ENCODE measurements around the gene RRAS2. TPM values are rescaled to one million over a fixed set of nuclear protein-coding genes. Genes with fewer than 3 reads are reported as not detected.

RRAS2 gene
- total RNA-seq, 2 experiments from 2014 or later: 97.3 to 98.1 TPM

- ChIA-PET CTCF (interaction anchor here (0.8 to 4.7 kb wide), 6 partner anchors 9 to 136 kb away, joined by 3 to 40 read pairs (median 4); no protein-coding TSS in a partner anchor), POLR2A (no interaction called here)
- ATAC-seq (no peak), DNase-seq (no peak)
- peaks cover 75% of the 10 kb centered on the region for H3K4me1 Mint-ChIP-seq (ENCODE audit: low read depth)
- peak overlapping the region; percentile 5 for H3K4me3 Mint-ChIP-seq
- peaks cover 6% of the 10 kb centered on the region for H3K9me3 Mint-ChIP-seq (ENCODE audit: insufficient read depth)
- H3K27ac Mint-ChIP-seq: no peak overlapping the region
- H3K36me3 Mint-ChIP-seq (ENCODE audit: low read depth): peaks cover 48% of the 10 kb centered on the region
- H3K27me3 Mint-ChIP-seq (ENCODE audit: low read depth): no peaks in the 10 kb centered on the region
These were observed 40.4 kb downstream of the RRAS2 start for GRCh38 chr11:14318581-14318981.

- Mint-ChIP-seq H3K4me1 (ENCODE audit: low read depth) (peaks cover 75% of the 10 kb centered on the region), H3K9me3 (ENCODE audit: insufficient read depth) (peaks cover 6% of the 10 kb centered on the region), H3K27ac (no peak overlapping the region), H3K27me3 (ENCODE audit: low read depth) (no peaks in the 10 kb centered on the region), H3K36me3 (ENCODE audit: low read depth) (peaks cover 43% of the 10 kb centered on the region), H3K4me3 (no peak overlapping the region)
- no peak for ATAC-seq
- CTCF ChIA-PET: interaction anchor here (0.7 to 4.7 kb wide), 4 partner anchors 8 to 137 kb away, joined by 3 to 40 read pairs (median 4); no protein-coding TSS in a partner anchor
- no peak for DNase-seq
- POLR2A ChIA-PET: no interaction called here
These were observed 41.2 kb downstream of the RRAS2 start for GRCh38 chr11:14317659-14318325.

GRCh38 chr11:14315130-14315529 is 43.9 kb downstream of the RRAS2 start:
- no peak for DNase-seq

GRCh38 chr11:14314127-14314526 is 44.9 kb downstream of the RRAS2 start:
- Mint-ChIP-seq H3K9me3 (ENCODE audit: insufficient read depth) (peaks cover 6% of the 10 kb centered on the region), H3K4me1 (ENCODE audit: low read depth) (peaks cover 56% of the 10 kb centered on the region), H3K36me3 (ENCODE audit: low read depth) (peaks cover 23% of the 10 kb centered on the region), H3K4me3 (no peak overlapping the region), H3K27ac (no peak overlapping the region), H3K27me3 (ENCODE audit: low read depth) (no peaks in the 10 kb centered on the region)
- ATAC-seq (no peak), DNase-seq (no peak)
- ChIA-PET POLR2A (no interaction called here), CTCF (interaction anchor here (0.9 to 1.7 kb wide), 3 partner anchors 9 to 105 kb away, joined by 3 to 5 read pairs (median 3); no protein-coding TSS in a partner anchor)

More at GRCh38 chr11:14315130-14315529, 43.9 kb downstream of the RRAS2 start:
- peaks cover 26% of the 10 kb centered on the region for H3K36me3 Mint-ChIP-seq (ENCODE audit: low read depth)
- peaks cover 6% of the 10 kb centered on the region for H3K9me3 Mint-ChIP-seq (ENCODE audit: insufficient read depth)
- ChIA-PET POLR2A (no interaction called here), CTCF (interaction anchor here (0.5 to 1.7 kb wide), 2 partner anchors 104 to 189 kb away, joined by 3 read pairs; no protein-coding TSS in a partner anchor)
- no peak for ATAC-seq
- H3K27ac Mint-ChIP-seq: no peak overlapping the region
- H3K4me1 Mint-ChIP-seq (ENCODE audit: low read depth): peaks cover 64% of the 10 kb centered on the region
- H3K27me3 Mint-ChIP-seq (ENCODE audit: low read depth): no peaks in the 10 kb centered on the region
- no peak overlapping the region for H3K4me3 Mint-ChIP-seq

- H3K4me3 Mint-ChIP-seq: no peak overlapping the region
- no peaks in the 10 kb centered on the region for H3K27me3 Mint-ChIP-seq (ENCODE audit: low read depth)
- H3K4me1 Mint-ChIP-seq (ENCODE audit: low read depth): peaks cover 44% of the 10 kb centered on the region
- H3K9me3 Mint-ChIP-seq (ENCODE audit: insufficient read depth): peaks cover 6% of the 10 kb centered on the region
- no peak overlapping the region for H3K27ac Mint-ChIP-seq
- ATAC-seq (peak; percentile 45), DNase-seq (no peak)
- peaks cover 19% of the 10 kb centered on the region for H3K36me3 Mint-ChIP-seq (ENCODE audit: low read depth)
- CTCF ChIA-PET: interaction anchor here (1.0 to 2.0 kb wide), 6 partner anchors 9 to 142 kb away, joined by 3 to 9 read pairs (median 4); no protein-coding TSS in a partner anchor
- POLR2A ChIA-PET: no interaction called here
These were observed 46.1 kb downstream of the RRAS2 start for GRCh38 chr11:14312736-14313438.

GRCh38 chr11:14310679-14311078 is 48.3 kb downstream of the RRAS2 start:
- DNase-seq: no peak
- Mint-ChIP-seq H3K4me1 (ENCODE audit: low read depth) (peaks cover 42% of the 10 kb centered on the region), H3K27ac (no peak overlapping the region), H3K27me3 (ENCODE audit: low read depth) (no peaks in the 10 kb centered on the region), H3K4me3 (no peak overlapping the region), H3K9me3 (ENCODE audit: insufficient read depth) (no peaks in the 10 kb centered on the region), H3K36me3 (ENCODE audit: low read depth) (peaks cover 7% of the 10 kb centered on the region)
- ChIA-PET POLR2A (interaction anchor here (1.3 kb wide), 1 partner anchor 9 kb away, joined by 4 read pairs; no protein-coding TSS in a partner anchor), CTCF (interaction anchor here (3.1 to 4.0 kb wide), 2 partner anchors 9 to 144 kb away, joined by 39 to 40 read pairs; no protein-coding TSS in a partner anchor)
- no peak for ATAC-seq

- no peak for ATAC-seq
- CTCF ChIA-PET: interaction anchor here (0.7 to 4.0 kb wide), 11 partner anchors 9 to 145 kb away, joined by 3 to 40 read pairs (median 7); no protein-coding TSS in a partner anchor
- H3K4me1 Mint-ChIP-seq (ENCODE audit: low read depth): peaks cover 38% of the 10 kb centered on the region
These were observed 49.4 kb downstream of the RRAS2 start for GRCh38 chr11:14309425-14310192.

GRCh38 chr11:14308897-14309387 is 50.0 kb downstream of the RRAS2 start:
- DNase-seq: no peak
- POLR2A ChIA-PET: no interaction called here
- Mint-ChIP-seq H3K27ac (no peak overlapping the region), H3K36me3 (ENCODE audit: low read depth) (peaks cover 2% of the 10 kb centered on the region), H3K4me3 (no peak overlapping the region), H3K27me3 (ENCODE audit: low read depth) (no peaks in the 10 kb centered on the region), H3K4me1 (ENCODE audit: low read depth) (peaks cover 41% of the 10 kb centered on the region), H3K9me3 (ENCODE audit: insufficient read depth) (no peaks in the 10 kb centered on the region)
- peak; percentile 20 for ATAC-seq
- CTCF ChIA-PET: interaction anchor here (0.7 to 4.0 kb wide), 34 partner anchors 8 to 599 kb away, joined by 3 to 40 read pairs (median 6); partner anchors contain the start of gene CYP2R1

More at GRCh38 chr11:14309425-14310192, 49.4 kb downstream of the RRAS2 start:
- Mint-ChIP-seq H3K36me3 (ENCODE audit: low read depth) (peaks cover 2% of the 10 kb centered on the region), H3K9me3 (ENCODE audit: insufficient read depth) (no peaks in the 10 kb centered on the region), H3K27me3 (ENCODE audit: low read depth) (no peaks in the 10 kb centered on the region), H3K4me3 (no peak overlapping the region), H3K27ac (no peak overlapping the region)
- no peak for DNase-seq
- POLR2A ChIA-PET: no interaction called here

- POLR2A ChIA-PET: no interaction called here
- DNase-seq: no peak
- no peak overlapping the region for H3K27ac Mint-ChIP-seq
These were observed 50.7 kb downstream of the RRAS2 start for GRCh38 chr11:14308114-14308896.

GRCh38 chr11:14306481-14306880 is 52.5 kb downstream of the RRAS2 start:
- ChIA-PET CTCF (interaction anchor here (8.1 kb wide), 1 partner anchor 148 kb away, joined by 180 read pairs; no protein-coding TSS in a partner anchor), POLR2A (no interaction called here)
- ATAC-seq (no peak), DNase-seq (no peak)
- no peak overlapping the region for H3K27ac Mint-ChIP-seq
- H3K4me1 Mint-ChIP-seq (ENCODE audit: low read depth): peaks cover 30% of the 10 kb centered on the region
- no peak overlapping the region for H3K4me3 Mint-ChIP-seq
- no peaks in the 10 kb centered on the region for H3K9me3 Mint-ChIP-seq (ENCODE audit: insufficient read depth)
- H3K36me3 Mint-ChIP-seq (ENCODE audit: low read depth): no peaks in the 10 kb centered on the region
- no peaks in the 10 kb centered on the region for H3K27me3 Mint-ChIP-seq (ENCODE audit: low read depth)

More at GRCh38 chr11:14308114-14308896, 50.7 kb downstream of the RRAS2 start:
- peaks cover under 1% of the 10 kb centered on the region for H3K36me3 Mint-ChIP-seq (ENCODE audit: low read depth)
- H3K27me3 Mint-ChIP-seq (ENCODE audit: low read depth): no peaks in the 10 kb centered on the region
- H3K4me3 Mint-ChIP-seq: no peak overlapping the region
- peak; percentile 74 for ATAC-seq
- CTCF ChIA-PET: interaction anchor here (0.6 to 4.0 kb wide), 44 partner anchors 7 to 599 kb away, joined by 3 to 40 read pairs (median 5); partner anchors contain the start of gene CYP2R1
- H3K9me3 Mint-ChIP-seq (ENCODE audit: insufficient read depth): no peaks in the 10 kb centered on the region
- H3K4me1 Mint-ChIP-seq (ENCODE audit: low read depth): peaks cover 40% of the 10 kb centered on the region

Measured in activated CD8-positive, alpha-beta T cell treated with anti-CD3 and anti-CD28 coated beads, Interleukin-2, amount 10 ng/mL, durations not matched to agents 7 days and 5 days (primary cell).